ENCODE data around the gene TMEM87A.

GRCh38 chr15:42166225-42166940, 106.8 kb downstream of the TMEM87A start:
- TF ChIP-seq EZH2 (IDR thresholded peaks at IDR 0.05; ENCODE audit: insufficient read depth, poor library complexity, severe bottlenecking) (no peak), EZH2phosphoT487 (IDR thresholded peaks at IDR 0.05; ENCODE audit: insufficient read depth, low read depth) (no peak)

All from GM23248 (cell line).